ENCODE data around the gene GRN. TPM values are rescaled to one million over a fixed set of nuclear protein-coding genes. Genes with fewer than 3 reads are reported as not detected.

Gene GRN
- total RNA-seq, 1 experiment from 2014 or later, result 127 TPM

- Mint-ChIP-seq H3K36me3 (ENCODE audit: insufficient read depth in 1 of 3, low read depth in 3 of 3) (no peaks in the 10 kb centered on the region), H3K27ac (no peak overlapping the region), H3K9me3 (no peaks in the 10 kb centered on the region), H3K27me3 (ENCODE audit: low read depth) (peaks cover 1% of the 10 kb centered on the region; the same call in 1 of the 2 replicates), H3K4me1 (peaks cover 13 to 15% of the 10 kb centered on the region in 2 experiments), H3K4me3 (no peak overlapping the region)
- WGBS (ENCODE audit: extremely low coverage, insufficient read length, low lambda C conversion rate), result no CpG with 5 or more reads among the region's 3 CpGs
- Histone ChIP-seq H3K23me2 (ENCODE audit: insufficient read length, low read depth, low read length, poor library complexity, severe bottlenecking) (no peaks in the 10 kb centered on the region), H3K79me2 (ENCODE audit: insufficient read depth, low read length) (no peaks in the 10 kb centered on the region), H3T11ph (ENCODE audit: low read length) (no peak overlapping the region), H3K4ac (ENCODE audit: low read depth, low read length) (no peak overlapping the region), H3K27me3 (ENCODE audit: insufficient read depth, low read length) (no peaks in the 10 kb centered on the region), H4K91ac (ENCODE audit: insufficient read length, low read depth, low read length) (no peak overlapping the region), H3K27ac (ENCODE audit: insufficient read length, low read depth, low read length) (no peak overlapping the region), H2BK20ac (ENCODE audit: low read depth, low read length, poor library complexity, severe bottlenecking) (no peak overlapping the region), H4K8ac (replicated peaks; ENCODE audit: insufficient read length, low read depth, low read length) (no peak overlapping the region), H2BK12ac (ENCODE audit: insufficient read length, low read depth, low read length) (no peak overlapping the region), H3K9me3 (ENCODE audit: control insufficient read depth, low read depth, low read length) (no peaks in the 10 kb centered on the region), H3K9ac (ENCODE audit: extremely low read depth, insufficient read length, low read length) (no peak overlapping the region), H3K18ac (ENCODE audit: insufficient read length, low read depth, low read length) (no peak overlapping the region), H2BK120ac (ENCODE audit: low read depth, low read length, poor library complexity, severe bottlenecking) (no peak overlapping the region), H3K56ac (ENCODE audit: insufficient read length, low read depth, low read length) (no peak overlapping the region), H4K5ac (ENCODE audit: insufficient read length, low read depth, low read length) (no peak overlapping the region), H4K20me1 (ENCODE audit: control insufficient read depth, insufficient read depth, insufficient read length) (no peaks in the 10 kb centered on the region), H3K4me1 (ENCODE audit: insufficient read depth, low read length) (no peaks in the 10 kb centered on the region), H2AFZ (ENCODE audit: low read length) (no peak overlapping the region), H2AK5ac (ENCODE audit: insufficient read length, low read length) (no peak overlapping the region), H3K14ac (ENCODE audit: insufficient read depth, low read length) (no peak overlapping the region), H2BK5ac (ENCODE audit: insufficient read length, low read length) (no peak overlapping the region), H3K79me1 (ENCODE audit: insufficient read depth, low read depth, low read length, poor library complexity, severe bottlenecking) (no peaks in the 10 kb centered on the region), H3K4me2 (ENCODE audit: insufficient read depth, insufficient read length, low read length) (no peak overlapping the region), H3K23ac (ENCODE audit: insufficient read length, low read depth, low read length) (no peak overlapping the region), H2BK15ac (ENCODE audit: low read depth, low read length) (no peak overlapping the region)
- DNase-seq, result peak; percentile 39
- no peak for TF ChIP-seq CTCF (conservative IDR thresholded peaks at IDR 0.05)
These were observed 10.4 kb upstream of the GRN start for GRCh38 chr17:44334727-44335126.

All from H9 (cell line).